SHP77 (cell line): ENCODE results near the gene IER3.

Experiments
- DNase-seq, 2 experiments: peaks; one replicate each; lab custom pipeline; 2025; lab: John Stamatoyannopoulos, UW

IER3 gene

DNA sequence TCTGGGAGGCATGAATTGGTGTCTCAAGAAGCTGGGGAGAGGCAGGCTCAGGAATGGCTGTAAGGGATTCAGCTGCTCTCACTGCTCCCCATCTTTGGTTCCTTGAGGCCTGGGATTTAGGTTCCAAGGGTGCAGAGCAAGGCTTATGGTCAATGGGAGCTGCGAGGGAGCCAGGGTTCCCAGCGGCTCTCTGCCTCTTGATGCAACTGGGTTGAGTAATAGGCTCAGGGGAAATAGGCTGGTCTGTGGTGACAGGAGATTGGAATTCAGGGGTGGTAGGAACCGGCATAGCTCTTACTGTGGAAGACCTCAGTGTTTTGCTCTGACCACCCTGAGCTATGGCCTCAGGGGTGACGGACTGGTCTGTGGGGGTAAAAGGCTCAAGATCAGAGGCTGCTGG lies 40.5 kb downstream of the IER3 start:
- no peak for DNase-seq

DNA sequence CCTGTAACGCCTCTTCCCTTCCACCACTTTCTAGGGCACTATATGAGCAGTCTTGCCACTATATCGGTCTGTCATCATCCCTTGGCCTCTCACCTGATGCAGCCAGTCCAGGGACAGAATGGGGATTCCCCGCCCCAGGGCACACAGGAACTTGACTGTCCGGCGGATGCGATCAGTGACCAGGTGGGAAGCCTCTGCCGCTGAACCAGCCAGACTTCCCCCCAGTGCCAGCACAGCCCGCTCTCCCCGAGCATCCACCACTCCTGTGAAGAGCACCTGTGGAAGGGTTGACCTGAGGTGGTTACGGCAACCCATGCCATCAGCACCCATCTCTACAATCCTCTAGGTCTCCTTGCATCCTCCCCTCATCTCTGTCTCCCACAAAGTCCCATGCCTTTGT lies 41.3 kb downstream of the IER3 start:
- no peak for DNase-seq

- no peak for DNase-seq
These were observed 44.0 kb downstream of the IER3 start for GRCh38 chr6:30700340-30700739.

- no peak for DNase-seq
These were observed 47.9 kb downstream of the IER3 start for GRCh38 chr6:30696432-30696831.
